ENCODE results near the gene TMEM240. TPM values are rescaled to one million over a fixed set of nuclear protein-coding genes. Genes with fewer than 3 reads are reported as not detected.
"Not testable (repeated sequence)": the region's sequence is repeated elsewhere in the genome, so short reads cannot be mapped to it uniquely, and the experiment has no call there.

The TMEM240 gene
- total RNA-seq, 1 donor from 2014 or later = 7.5 TPM

GRCh38 chr1:1531947-1532346 is 8.5 kb downstream of the TMEM240 start:
- intact Hi-C loops (cut with DNase I) = no loop called here
- ATAC-seq (ENCODE audit: poor library complexity) = no peak
- no peak for DNase-seq

- DNase-seq (no peak), ATAC-seq (ENCODE audit: poor library complexity) (no peak)
- intact Hi-C loops (cut with DNase I) = no loop called here
Measured at GRCh38 chr1:1529936-1530335, 10.5 kb downstream of the TMEM240 start.

GRCh38 chr1:1529321-1529720 is 11.1 kb downstream of the TMEM240 start:
- intact Hi-C loops (cut with DNase I) = no loop called here
- DNase-seq (no peak), ATAC-seq (ENCODE audit: poor library complexity) (no peak)

GRCh38 chr1:1528301-1529267 is 11.8 kb downstream of the TMEM240 start:
- no peak for ATAC-seq (ENCODE audit: poor library complexity)
- intact Hi-C loops (cut with DNase I) = no loop called here
- no peak for DNase-seq

- no peak for DNase-seq
- no peak for ATAC-seq (ENCODE audit: poor library complexity)
- intact Hi-C loops (cut with DNase I) = no loop called here
Measured at GRCh38 chr1:1527092-1527816, 13.2 kb downstream of the TMEM240 start.

- intact Hi-C loops (cut with DNase I); DNase-seq; ATAC-seq (ENCODE audit: poor library complexity): not testable (repeated sequence)
Measured at GRCh38 chr1:1526476-1526875, 13.9 kb downstream of the TMEM240 start.

- intact Hi-C loops (cut with DNase I); ATAC-seq (ENCODE audit: poor library complexity); DNase-seq: not testable (repeated sequence)
Measured at GRCh38 chr1:1524750-1525383, 15.6 kb downstream of the TMEM240 start.

GRCh38 chr1:1523651-1524050 is 16.8 kb downstream of the TMEM240 start:
- DNase-seq; intact Hi-C loops (cut with DNase I); ATAC-seq (ENCODE audit: poor library complexity): not testable (repeated sequence)

- intact Hi-C loops (cut with DNase I); DNase-seq; ATAC-seq (ENCODE audit: poor library complexity): not testable (repeated sequence)
Measured at GRCh38 chr1:1523226-1523625, 17.2 kb downstream of the TMEM240 start.

GRCh38 chr1:1522536-1522935 is 17.9 kb downstream of the TMEM240 start:
- DNase-seq; ATAC-seq (ENCODE audit: poor library complexity); intact Hi-C loops (cut with DNase I): not testable (repeated sequence)

- no peak for ATAC-seq (ENCODE audit: poor library complexity)
- intact Hi-C loops (cut with DNase I) = no loop called here
- no peak for DNase-seq
Measured at GRCh38 chr1:1521331-1521730, 19.1 kb downstream of the TMEM240 start.

- ATAC-seq (ENCODE audit: poor library complexity); DNase-seq; intact Hi-C loops (cut with DNase I): not testable (repeated sequence)
Measured at GRCh38 chr1:1519805-1520505, 20.5 kb downstream of the TMEM240 start.

- ATAC-seq (ENCODE audit: poor library complexity); DNase-seq; intact Hi-C loops (cut with DNase I): not testable (repeated sequence)
Measured at GRCh38 chr1:1518621-1519007, 21.8 kb downstream of the TMEM240 start.

- DNase-seq (no peak), ATAC-seq (ENCODE audit: poor library complexity) (no peak)
- intact Hi-C loops (cut with DNase I) = no loop called here
Measured at GRCh38 chr1:1517973-1518620, 22.3 kb downstream of the TMEM240 start.

- ATAC-seq (ENCODE audit: poor library complexity); intact Hi-C loops (cut with DNase I); DNase-seq: not testable (repeated sequence)
Measured at GRCh38 chr1:1516923-1517322, 23.5 kb downstream of the TMEM240 start.

GRCh38 chr1:1514376-1514775 is 26.0 kb downstream of the TMEM240 start:
- intact Hi-C loops (cut with DNase I) = not testable (repeated sequence)

GRCh38 chr1:1513675-1514074 is 26.7 kb downstream of the TMEM240 start:
- ATAC-seq (ENCODE audit: poor library complexity); DNase-seq; intact Hi-C loops (cut with DNase I): not testable (repeated sequence)

More at GRCh38 chr1:1514376-1514775, 26.0 kb downstream of the TMEM240 start:
- DNase-seq; ATAC-seq (ENCODE audit: poor library complexity): not testable (repeated sequence)

- intact Hi-C loops (cut with DNase I); ATAC-seq (ENCODE audit: poor library complexity); DNase-seq: not testable (repeated sequence)
Measured at GRCh38 chr1:1512425-1512824, 28.0 kb downstream of the TMEM240 start.

Data from Right ventricle myocardium superior (tissue), 1 donor.